PFSK-1 (cell line): Measurements from ENCODE around the gene C17orf100.

Source experiments
- FOXP2 ChIP-seq: optimal IDR thresholded peaks from 2 replicates; pipeline ENCODE3; 2011; ENCODE audit warnings: borderline replicate concordance, control low read depth, inconsistent platforms; ENCODE audit not compliant: insufficient read depth; ENCODE audit errors: extremely low read length, extremely low read depth
- POLR2AphosphoS5 ChIP-seq: IDR thresholded peaks from 2 replicates; pipeline ENCODE4 v1.6.1; 2012; ENCODE audit warnings: low read depth, mild to moderate bottlenecking, control low read depth, low read length, moderate library complexity
- REST ChIP-seq, 2 experiments: IDR thresholded peaks; 2 replicates each; pipeline versions ENCODE4 v1.6.1 to v1.8.0; 2011 to 2012; ENCODE audit warnings: low read depth in 2 of 2, low read length in 2 of 2, control low read depth in 1 of 2, inconsistent platforms in 1 of 2, mild to moderate bottlenecking in 1 of 2, moderate library complexity in 1 of 2; ENCODE audit not compliant: insufficient read depth in 1 of 2
- SIN3A ChIP-seq: IDR thresholded peaks from 2 replicates; pipeline ENCODE4 v1.6.1; 2012; ENCODE audit warnings: mild to moderate bottlenecking, low read length, moderate library complexity, borderline replicate concordance; ENCODE audit not compliant: insufficient read depth
- TAF1 ChIP-seq: IDR thresholded peaks from 2 replicates; pipeline ENCODE4 v1.6.1; 2012; ENCODE audit warnings: low read length, control low read depth, borderline replicate concordance; ENCODE audit not compliant: insufficient read depth

The C17orf100 gene

GRCh38 chr17:6660101-6660500 is 8.5 kb downstream of the C17orf100 start:
- no peak for TF ChIP-seq POLR2AphosphoS5
- no peak for TF ChIP-seq FOXP2

GRCh38 chr17:6660805-6661463 is 9.4 kb downstream of the C17orf100 start:
- no peak for TF ChIP-seq TAF1
- no peak for TF ChIP-seq FOXP2
- no peak for TF ChIP-seq SIN3A
- no peak for TF ChIP-seq POLR2AphosphoS5
- no peak for TF ChIP-seq REST (IDR thresholded peaks at IDR 0.05; ENCODE audit: insufficient read depth in 1 of 2, low read depth in 2 of 2, low read length in 2 of 2)

GRCh38 chr17:6661464-6661848 is 9.9 kb downstream of the C17orf100 start:
- TF ChIP-seq POLR2AphosphoS5 (no peak), TAF1 (no peak), FOXP2 (no peak), SIN3A (no peak), REST (IDR thresholded peaks at IDR 0.05; ENCODE audit: insufficient read depth in 1 of 2, low read depth in 2 of 2, low read length in 2 of 2) (no peak)

GRCh38 chr17:6666077-6666521 is 14.5 kb downstream of the C17orf100 start:
- TF ChIP-seq REST (IDR thresholded peaks at IDR 0.05; ENCODE audit: insufficient read depth in 1 of 2, low read depth in 2 of 2, low read length in 2 of 2): peak in 1 of 2 experiments; percentile 26; a peak in 1 of 4 replicates
- no peak for TF ChIP-seq SIN3A
- TF ChIP-seq POLR2AphosphoS5: no peak
- TF ChIP-seq TAF1: no peak
- TF ChIP-seq FOXP2: peak; percentile 70

- no peak for TF ChIP-seq TAF1
- no peak for TF ChIP-seq POLR2AphosphoS5
- no peak for TF ChIP-seq FOXP2
- TF ChIP-seq SIN3A: no peak
- no peak for TF ChIP-seq REST (IDR thresholded peaks at IDR 0.05; ENCODE audit: insufficient read depth in 1 of 2, low read depth in 2 of 2, low read length in 2 of 2)
Observed at GRCh38 chr17:6666557-6666956, 15.0 kb downstream of the C17orf100 start.
